HepG2 (cell line): Measurements from ENCODE around the gene SLC8A2. TPM values are rescaled to one million over a fixed set of nuclear protein-coding genes. Genes with fewer than 3 reads are reported as not detected.

Source experiments
- AFF4 ChIP-seq: sonication (generic); formaldehyde crosslinking; IDR thresholded peaks from 2 replicates; pipeline ENCODE4 v1.4.0; 2020; ENCODE audit warnings: missing genetic modification reagents
- CEBPG ChIP-seq: IDR thresholded peaks from 2 replicates; pipeline ENCODE4 v1.6.1; 2016
- ELF4 ChIP-seq: sonication (generic); formaldehyde crosslinking; IDR thresholded peaks from 2 replicates; pipeline ENCODE4 v1.5.0; 2020; ENCODE audit warnings: missing genetic modification reagents, mild to moderate bottlenecking, moderate library complexity, borderline replicate concordance
- GATA4 ChIP-seq: sonication (generic); IDR thresholded peaks from 2 replicates; pipeline ENCODE4 v1.6.1; 2016; ENCODE audit warnings: antibody characterized with exemption, low read depth, borderline replicate concordance
- GTF2F1 ChIP-seq: fragments of 150-350 bp; IDR thresholded peaks from 2 replicates; pipeline ENCODE4 v1.6.1; 2014; ENCODE audit warnings: low read length
- LCORL ChIP-seq, 2 experiments: fragments of 450-650 bp in 1 of 2; sonication (generic) in 1 of 2; formaldehyde crosslinking in 1 of 2; IDR thresholded peaks; 2 replicates each; pipeline versions ENCODE4 v1.5.0 to v1.6.1; 2017 to 2020; ENCODE audit warnings: antibody characterized with exemption in 1 of 2, missing genetic modification reagents in 1 of 2
- RBM39 ChIP-seq: fragments of 200-400 bp; formaldehyde crosslinking; IDR thresholded peaks from one replicate; pipeline ENCODE4 v1.6.1; 2018; ENCODE audit warnings: antibody characterized with exemption, mild to moderate bottlenecking, low read depth, low read length; ENCODE audit not compliant: poor library complexity, severe bottlenecking
- SAP130 ChIP-seq: IDR thresholded peaks from 2 replicates; pipeline ENCODE4 v1.6.1; 2016; ENCODE audit warnings: low read depth
- SKIL ChIP-seq: sonication (generic); formaldehyde crosslinking; IDR thresholded peaks from 2 replicates; pipeline ENCODE4 v1.8.0; 2022; ENCODE audit warnings: missing genetic modification reagents, mild to moderate bottlenecking, moderate library complexity, borderline replicate concordance
- SOX5 ChIP-seq: IDR thresholded peaks from 2 replicates; pipeline ENCODE4 v1.6.1; 2016; ENCODE audit warnings: borderline replicate concordance
- THAP11 ChIP-seq: IDR thresholded peaks from 2 replicates; pipeline ENCODE4 v1.6.1; 2016; ENCODE audit warnings: missing biosample characterization, missing genetic modification reagents
- TRAFD1 ChIP-seq: sonication (generic); formaldehyde crosslinking; IDR thresholded peaks from 2 replicates; pipeline ENCODE4 v1.5.1; 2020; ENCODE audit warnings: missing genetic modification reagents, mild to moderate bottlenecking, borderline replicate concordance
- ZKSCAN1 ChIP-seq: fragments of 150-350 bp; IDR thresholded peaks from 2 replicates; pipeline ENCODE4 v1.6.1; 2014; ENCODE audit warnings: low read length
- ZNF432 ChIP-seq: sonication (generic); formaldehyde crosslinking; IDR thresholded peaks from 2 replicates; pipeline ENCODE4 v1.5.0; 2020; ENCODE audit warnings: missing genetic modification reagents, mild to moderate bottlenecking, borderline replicate concordance
- ZNF619 ChIP-seq: sonication (generic); formaldehyde crosslinking; IDR thresholded peaks from 2 replicates; pipeline ENCODE4 v1.4.0; 2020; ENCODE audit warnings: mild to moderate bottlenecking, missing genetic modification reagents
- polyA plus RNA-seq, 8 experiments: library from polyadenylated mRNA; depleted of rRNA in 3 of 8; stranded (reverse) in 7 of 8; unstranded in 1 of 8; fragments of >200 nt; fragmentation: Illumina TruSeq in 4 of 8; extraction: Trizol in 4 of 8; gene quantifications; 2 replicates each; pipeline versions ENCODE4 v1.2.1 to v1.2.3, GENCODE V29; 2011 to 2016; ENCODE audit warnings: low read depth in 4 of 8, missing spikeins in 1 of 8, mixed read lengths in 1 of 8; ENCODE audit not compliant: insufficient read depth in 1 of 8
- total RNA-seq, 5 experiments: library from RNA; depleted of rRNA; stranded (reverse); fragments of >200 nt; fragmentation: Illumina TruSeq; extraction: Trizol; gene quantifications; 2 replicates each; pipeline ENCODE4 v1.2.3, GENCODE V29; 2016; ENCODE audit warnings: low read depth in 1 of 5
- TF ChIP-seq, protein P1 (sequence below): IDR thresholded peaks from 2 replicates; pipeline ENCODE4 v1.6.1; 2016; ENCODE audit warnings: low read depth, borderline replicate concordance
- TF ChIP-seq, protein P2 (sequence below): sonication (generic); formaldehyde crosslinking; IDR thresholded peaks from 2 replicates; pipeline ENCODE4 v1.9.0; 2021; ENCODE audit warnings: missing genetic modification reagents, borderline replicate concordance
- TF ChIP-seq, protein P3 (sequence below): sonication (generic); formaldehyde crosslinking; IDR thresholded peaks from 2 replicates; pipeline ENCODE4 v1.4.0; 2020; ENCODE audit warnings: missing genetic modification reagents
- TF ChIP-seq, protein P4 (sequence below): sonication (generic); formaldehyde crosslinking; IDR thresholded peaks from 2 replicates; pipeline ENCODE4 v1.8.1; 2023; ENCODE audit warnings: mild to moderate bottlenecking, missing genetic modification reagents, borderline replicate concordance

The SLC8A2 gene
- total and polyA plus RNA-seq, 2 of the 13 experiments (the other 11 are each of a cell fraction or from before 2014, with no cell fraction given): 0.02 TPM; not detected in 1

DNA sequence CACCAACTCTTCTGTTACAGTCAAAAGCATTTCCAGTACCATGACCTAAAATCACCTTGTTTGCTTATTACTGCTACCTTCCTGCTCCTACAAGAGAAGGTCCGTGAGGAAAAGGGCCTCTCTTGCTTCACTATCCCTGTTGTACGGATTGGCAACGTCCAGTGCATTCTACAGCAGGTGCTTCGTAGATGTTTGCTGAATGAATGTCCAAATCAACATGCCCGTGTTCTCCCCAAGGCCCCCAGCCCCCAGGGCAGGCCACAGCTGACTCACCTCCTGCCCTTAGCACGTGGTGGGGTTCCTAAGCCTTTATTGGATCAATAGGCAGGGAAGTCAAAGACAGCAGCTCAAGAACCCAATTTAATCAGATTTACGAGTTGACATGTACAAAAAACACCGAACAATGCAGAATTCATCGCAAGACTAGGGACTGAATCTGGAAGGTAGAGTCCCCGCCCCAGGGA, 48.7 kb upstream of the SLC8A2 start (continued):
- TF ChIP-seq LCORL (IDR thresholded peaks at IDR 0.05) (no peak), LCORL (CRISPR knock-in tag; IDR thresholded peaks at IDR 0.05) (peak; percentile 60), ELF4 (no peak), GTF2F1 (no peak), THAP11 (CRISPR knock-in tag) (0 out of 2 replicates have a peak, but pooled peaks have one; percentile 10), AFF4 (no peak), ZKSCAN1 (no peak), RBM39 (no peak), ZNF432 (no peak), SOX5 (CRISPR knock-in tag) (0 out of 2 replicates have a peak, but pooled peaks have one; percentile 20), GATA4 (no peak), SAP130 (peak; percentile 35; the same call in 1 of the 2 replicates), CEBPG (CRISPR knock-in tag) (peak; percentile 30; the same call in 1 of the 2 replicates), ZNF619 (CRISPR knock-in tag) (no peak), TRAFD1 (CRISPR knock-in tag) (no peak), SKIL (CRISPR knock-in tag) (no peak)
- TF ChIP-seq, protein P1, sequence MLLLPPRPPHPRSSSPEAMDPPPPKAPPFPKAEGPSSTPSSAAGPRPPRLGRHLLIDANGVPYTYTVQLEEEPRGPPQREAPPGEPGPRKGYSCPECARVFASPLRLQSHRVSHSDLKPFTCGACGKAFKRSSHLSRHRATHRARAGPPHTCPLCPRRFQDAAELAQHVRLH (CRISPR knock-in tag): no peak
- TF ChIP-seq, protein P2, sequence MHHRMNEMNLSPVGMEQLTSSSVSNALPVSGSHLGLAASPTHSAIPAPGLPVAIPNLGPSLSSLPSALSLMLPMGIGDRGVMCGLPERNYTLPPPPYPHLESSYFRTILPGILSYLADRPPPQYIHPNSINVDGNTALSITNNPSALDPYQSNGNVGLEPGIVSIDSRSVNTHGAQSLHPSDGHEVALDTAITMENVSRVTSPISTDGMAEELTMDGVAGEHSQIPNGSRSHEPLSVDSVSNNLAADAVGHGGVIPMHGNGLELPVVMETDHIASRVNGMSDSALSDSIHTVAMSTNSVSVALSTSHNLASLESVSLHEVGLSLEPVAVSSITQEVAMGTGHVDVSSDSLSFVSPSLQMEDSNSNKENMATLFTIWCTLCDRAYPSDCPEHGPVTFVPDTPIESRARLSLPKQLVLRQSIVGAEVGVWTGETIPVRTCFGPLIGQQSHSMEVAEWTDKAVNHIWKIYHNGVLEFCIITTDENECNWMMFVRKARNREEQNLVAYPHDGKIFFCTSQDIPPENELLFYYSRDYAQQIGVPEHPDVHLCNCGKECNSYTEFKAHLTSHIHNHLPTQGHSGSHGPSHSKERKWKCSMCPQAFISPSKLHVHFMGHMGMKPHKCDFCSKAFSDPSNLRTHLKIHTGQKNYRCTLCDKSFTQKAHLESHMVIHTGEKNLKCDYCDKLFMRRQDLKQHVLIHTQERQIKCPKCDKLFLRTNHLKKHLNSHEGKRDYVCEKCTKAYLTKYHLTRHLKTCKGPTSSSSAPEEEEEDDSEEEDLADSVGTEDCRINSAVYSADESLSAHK (CRISPR knock-in tag): no peak
- TF ChIP-seq, protein P3, sequence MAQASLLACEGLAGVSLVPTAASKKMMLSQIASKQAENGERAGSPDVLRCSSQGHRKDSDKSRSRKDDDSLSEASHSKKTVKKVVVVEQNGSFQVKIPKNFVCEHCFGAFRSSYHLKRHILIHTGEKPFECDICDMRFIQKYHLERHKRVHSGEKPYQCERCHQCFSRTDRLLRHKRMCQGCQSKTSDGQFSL (CRISPR knock-in tag): no peak
- TF ChIP-seq, protein P4, sequence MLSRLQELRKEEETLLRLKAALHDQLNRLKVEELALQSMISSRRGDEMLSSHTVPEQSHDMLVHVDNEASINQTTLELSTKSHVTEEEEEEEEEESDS (CRISPR knock-in tag): no peak
